WTC11 (cell line): ENCODE measurements around the gene ZNF292. TPM values are rescaled to one million over a fixed set of nuclear protein-coding genes. Genes with fewer than 3 reads are reported as not detected.

Source experiments
- ATAC-seq: fragments of 200-7000 bp; cut with Tn5 transposase; 2 replicates; pipeline ENCODE4 v1.10.0; 2021; ENCODE audit warnings: mild to moderate bottlenecking, moderate library complexity
- CTCF ChIA-PET: fragments of 300-600 bp; sonication (Branson Sonifier 250); formaldehyde crosslinking; loops from one replicate; lab custom pipeline; 2021; ENCODE audit warnings: antibody characterized with exemption; lab: Charles Lee
- POLR2A ChIA-PET: fragments of 350-600 bp; sonication (Branson Sonifier 250); formaldehyde crosslinking; loops from one replicate; lab custom pipeline; 2021; ENCODE audit warnings: antibody characterized with exemption; lab: Charles Lee
- DNase-seq: peaks from one replicate; pipeline ENCODE4 v3.0.0; 2021; ENCODE audit warnings: low spot score
- H3K27ac Mint-ChIP-seq: 2 replicates; pipeline ENCODE4 v1.8.0; 2021; ENCODE audit warnings: mixed read lengths
- H3K27me3 Mint-ChIP-seq: 2 replicates; pipeline ENCODE4 v1.8.0; 2021; ENCODE audit warnings: low read depth, mild to moderate bottlenecking, moderate library complexity, mixed read lengths
- H3K36me3 Mint-ChIP-seq: 2 replicates; pipeline ENCODE4 v1.8.0; 2021; ENCODE audit warnings: mixed read lengths
- H3K4me1 Mint-ChIP-seq: 2 replicates; pipeline ENCODE4 v1.8.0; 2022; ENCODE audit warnings: mixed read lengths
- H3K4me3 Mint-ChIP-seq: 2 replicates; pipeline ENCODE4 v1.8.0; 2021; ENCODE audit warnings: mild to moderate bottlenecking, moderate library complexity, mixed read lengths
- H3K9me3 Mint-ChIP-seq: 2 replicates; pipeline ENCODE4 v1.8.0; 2021; ENCODE audit warnings: mixed read lengths
- ATF6 ChIP-seq: sonication (generic); formaldehyde crosslinking; IDR thresholded peaks from 2 replicates; pipeline ENCODE4 v1.8.1; 2023; ENCODE audit warnings: mild to moderate bottlenecking, missing genetic modification reagents
- CBFB ChIP-seq: sonication (generic); formaldehyde crosslinking; IDR thresholded peaks from 2 replicates; pipeline ENCODE4 v1.8.1; 2022; ENCODE audit warnings: mild to moderate bottlenecking, low read depth, missing genetic modification reagents
- E2F5 ChIP-seq: sonication (generic); formaldehyde crosslinking; IDR thresholded peaks from 2 replicates; pipeline ENCODE4 v1.8.1; 2022; ENCODE audit warnings: mild to moderate bottlenecking, moderate library complexity, missing genetic modification reagents
- EMX1 ChIP-seq: fragments of 250-450 bp; sonication (Bioruptor Pico); IDR thresholded peaks from 2 replicates; pipeline ENCODE4 v1.8.0; 2021; ENCODE audit warnings: mild to moderate bottlenecking
- ETV6 ChIP-seq: sonication (generic); formaldehyde crosslinking; IDR thresholded peaks from 2 replicates; pipeline ENCODE4 v1.8.1; 2022; ENCODE audit warnings: mild to moderate bottlenecking, missing genetic modification reagents
- FOXK1 ChIP-seq: sonication (generic); formaldehyde crosslinking; IDR thresholded peaks from 2 replicates; pipeline ENCODE4 v1.8.0; 2022; ENCODE audit warnings: mild to moderate bottlenecking, moderate library complexity, missing genetic modification reagents
- GTF2I ChIP-seq: fragments of 250-450 bp; sonication (Bioruptor Pico); conservative IDR thresholded peaks from 2 replicates; pipeline ENCODE4 v1.4.0; 2021; ENCODE audit warnings: mild to moderate bottlenecking
- JAZF1 ChIP-seq: fragments of 250-450 bp; sonication (Bioruptor Pico); IDR thresholded peaks from 2 replicates; pipeline ENCODE4 v1.9.0; 2021; ENCODE audit warnings: moderate library complexity, mild to moderate bottlenecking, inconsistent platforms
- MLX ChIP-seq: sonication (generic); formaldehyde crosslinking; IDR thresholded peaks from 2 replicates; pipeline ENCODE4 v1.8.1; 2023; ENCODE audit warnings: mild to moderate bottlenecking, missing genetic modification reagents, moderate library complexity
- MXD4 ChIP-seq: fragments of 250-450 bp; sonication (Bioruptor Pico); IDR thresholded peaks from 2 replicates; pipeline ENCODE4 v1.8.0; 2021; ENCODE audit warnings: mild to moderate bottlenecking, moderate library complexity, borderline replicate concordance
- PRRX2 ChIP-seq: fragments of 250-450 bp; sonication (Bioruptor Pico); IDR thresholded peaks from 2 replicates; pipeline ENCODE4 v1.8.0; 2021; ENCODE audit warnings: mild to moderate bottlenecking
- SOX15 ChIP-seq: fragments of 250-450 bp; sonication (Bioruptor Pico); IDR thresholded peaks from 2 replicates; pipeline ENCODE4 v1.9.0; 2021; ENCODE audit warnings: mild to moderate bottlenecking
- ZNF121 ChIP-seq: sonication (generic); formaldehyde crosslinking; IDR thresholded peaks from 2 replicates; pipeline ENCODE4 v1.8.0; 2023; ENCODE audit warnings: missing genetic modification reagents
- ZNF138 ChIP-seq: sonication (generic); formaldehyde crosslinking; conservative IDR thresholded peaks from 2 replicates; pipeline ENCODE4 v1.8.1; 2022; ENCODE audit warnings: mild to moderate bottlenecking, moderate library complexity, missing genetic modification reagents
- ZNF232 ChIP-seq: sonication (generic); formaldehyde crosslinking; IDR thresholded peaks from 2 replicates; pipeline ENCODE4 v1.8.0; 2022; ENCODE audit warnings: mild to moderate bottlenecking, missing genetic modification reagents
- ZNF281 ChIP-seq: sonication (generic); formaldehyde crosslinking; IDR thresholded peaks from 2 replicates; pipeline ENCODE4 v1.8.0; 2023; ENCODE audit warnings: mild to moderate bottlenecking, missing genetic modification reagents
- ZNF416 ChIP-seq: fragments of 250-450 bp; sonication (Bioruptor Pico); IDR thresholded peaks from 2 replicates; pipeline ENCODE4 v1.9.0; 2021; ENCODE audit warnings: mild to moderate bottlenecking, inconsistent platforms
- ZNF512 ChIP-seq: sonication (generic); formaldehyde crosslinking; IDR thresholded peaks from 2 replicates; pipeline ENCODE4 v1.8.1; 2022; ENCODE audit warnings: missing genetic modification reagents, borderline replicate concordance
- ZNF532 ChIP-seq: fragments of 250-450 bp; sonication (Bioruptor Pico); IDR thresholded peaks from 2 replicates; pipeline ENCODE4 v1.9.0; 2021; ENCODE audit warnings: mild to moderate bottlenecking, borderline replicate concordance
- ZNF671 ChIP-seq: fragments of 250-450 bp; sonication (Bioruptor Pico); IDR thresholded peaks from 2 replicates; pipeline ENCODE4 v1.8.0; 2021; ENCODE audit warnings: mild to moderate bottlenecking
- ZSCAN18 ChIP-seq: fragments of 250-450 bp; sonication (Bioruptor Pico); IDR thresholded peaks from 2 replicates; pipeline ENCODE4 v2.1.2; 2022; ENCODE audit warnings: mild to moderate bottlenecking, moderate library complexity
- total RNA-seq: library from RNA; stranded (reverse); gene quantifications from 3 replicates; pipeline ENCODE4 v1.2.3, GENCODE V29; 2021

Gene ZNF292
- total RNA-seq, 1 experiment from 2014 or later, result 42.1 TPM

- TF ChIP-seq GTF2I, result no peak
Observed at GRCh38 chr6:87151471-87151780, 3.9 kb upstream of the ZNF292 start (continued).

- CTCF ChIA-PET, result interaction anchor here (0.9 to 1.2 kb wide), 3 partner anchors 12 to 241 kb away, joined by 3 to 4 read pairs (median 3); no protein-coding TSS in a partner anchor
- Mint-ChIP-seq H3K4me1 (peaks cover 36% of the 10 kb centered on the region), H3K27ac (no peak overlapping the region), H3K27me3 (peaks cover 32% of the 10 kb centered on the region), H3K9me3 (no peaks in the 10 kb centered on the region), H3K36me3 (peaks cover 7% of the 10 kb centered on the region; the same call in 1 of the 2 replicates), H3K4me3 (peak overlapping the region; percentile 82)
- peak; percentile 37 for ATAC-seq
- peak; percentile 67 for DNase-seq
- POLR2A ChIA-PET, result interaction anchor here (0.7 kb wide), 1 partner anchor 98 kb away, joined by 4 read pairs; no protein-coding TSS in a partner anchor
- TF ChIP-seq ZNF138 (CRISPR knock-in tag) (no peak; the same call in 1 of the 2 replicates), MXD4 (CRISPR knock-in tag) (no peak), ZNF512 (CRISPR knock-in tag) (no peak), SOX15 (CRISPR knock-in tag) (no peak), GTF2I (no peak), ZNF232 (CRISPR knock-in tag) (peak; percentile 55; the same call in 1 of the 2 replicates), ZNF416 (no peak), ZNF532 (CRISPR knock-in tag) (no peak), JAZF1 (no peak), CBFB (no peak), ZNF281 (CRISPR knock-in tag) (peak; percentile 79), FOXK1 (CRISPR knock-in tag) (peak; percentile 46; the same call in 1 of the 2 replicates), EMX1 (CRISPR knock-in tag) (no peak), ATF6 (CRISPR knock-in tag) (0 out of 2 replicates have a peak, but pooled peaks have one; percentile 53), PRRX2 (CRISPR knock-in tag) (no peak), ZSCAN18 (CRISPR knock-in tag) (no peak), ZNF671 (no peak), ETV6 (CRISPR knock-in tag) (peak; percentile 76; the same call in 1 of the 2 replicates), E2F5 (peak; percentile 82; the same call in 1 of the 2 replicates), MLX (CRISPR knock-in tag) (peak; percentile 35; the same call in 1 of the 2 replicates), ZNF121 (no peak)
Observed at GRCh38 chr6:87151781-87152525, 3.4 kb upstream of the ZNF292 start.
